Measurements from ENCODE around the gene MRPL55. TPM values are rescaled to one million over a fixed set of nuclear protein-coding genes. Genes with fewer than 3 reads are reported as not detected.
A peak's percentile ranks its signal among the peaks of the same experiment; 100 is the strongest.

The MRPL55 gene
- total and polyA plus RNA-seq, 3 experiments from 2014 or later: 70.0 to 146 (median 71.8) TPM

- H3K36me3 ChIP-seq (ENCODE audit: insufficient read depth, low read length): no peaks in the 10 kb centered on the region
- peak in 1 of 5 donors; percentile 43 for DNase-seq
- Mint-ChIP-seq H3K4me3 (no peak overlapping the region), H3K9me3 (no peaks in the 10 kb centered on the region), H3K4me1 (peaks cover 0 to 28% (median 7%) of the 10 kb centered on the region in 3 donors), H3K36me3 (no peaks in the 10 kb centered on the region), H3K27ac (no peak overlapping the region), H3K27me3 (no peaks in the 10 kb centered on the region)
- H3K4me1 ChIP-seq (ENCODE audit: insufficient read depth, low read length): no peaks in the 10 kb centered on the region
- POLR2A ChIA-PET: interaction anchor here (0.6 kb wide), 1 partner anchor 390 kb away, joined by 3 read pairs; no protein-coding TSS in a partner anchor
- no peaks in the 10 kb centered on the region for H3K27me3 ChIP-seq (ENCODE audit: insufficient read depth, low read length, poor library complexity, severe bottlenecking)
- CTCF ChIA-PET: no interaction called here
- no peak overlapping the region for H3K4me3 ChIP-seq (ENCODE audit: low read length)
- H3K27ac ChIP-seq (ENCODE audit: low read depth, low read length): no peak overlapping the region
- no peaks in the 10 kb centered on the region for H3K9me3 ChIP-seq (ENCODE audit: low read length)
These were observed 34.0 kb downstream of the MRPL55 start for GRCh38 chr1:228074954-228075730.

GRCh38 chr1:228073857-228074545, 35.1 kb downstream of the MRPL55 start:
- CTCF ChIA-PET: no interaction called here
- POLR2A ChIA-PET: no interaction called here

GRCh38 chr1:228073061-228073856, 35.8 kb downstream of the MRPL55 start:
- DNase-seq: peak in 1 of 5 donors; percentile 21
- CTCF ChIA-PET: no interaction called here
- H3K4me3 Mint-ChIP-seq: no peak overlapping the region

More at GRCh38 chr1:228073857-228074545, 35.1 kb downstream of the MRPL55 start:
- Mint-ChIP-seq H3K27ac (peak overlapping the region in 1 of 8 donors; percentile 15), H3K27me3 (no peaks in the 10 kb centered on the region), H3K4me1 (peaks cover 0 to 22% (median 4%) of the 10 kb centered on the region in 3 donors), H3K4me3 (no peak overlapping the region), H3K9me3 (no peaks in the 10 kb centered on the region), H3K36me3 (no peaks in the 10 kb centered on the region)
- no peaks in the 10 kb centered on the region for H3K36me3 ChIP-seq (ENCODE audit: insufficient read depth, low read length)
- H3K4me3 ChIP-seq (ENCODE audit: low read length): no peak overlapping the region
- DNase-seq: peak in 1 of 5 donors; percentile 37
- H3K27me3 ChIP-seq (ENCODE audit: insufficient read depth, low read length, poor library complexity, severe bottlenecking): no peaks in the 10 kb centered on the region
- no peaks in the 10 kb centered on the region for H3K9me3 ChIP-seq (ENCODE audit: low read length)
- no peak overlapping the region for H3K27ac ChIP-seq (ENCODE audit: low read depth, low read length)
- no peaks in the 10 kb centered on the region for H3K4me1 ChIP-seq (ENCODE audit: insufficient read depth, low read length)

GRCh38 chr1:228072658-228073043, 36.4 kb downstream of the MRPL55 start:
- H3K4me3 ChIP-seq (ENCODE audit: low read length): no peak overlapping the region
- POLR2A ChIA-PET: no interaction called here
- Mint-ChIP-seq H3K4me3 (no peak overlapping the region), H3K9me3 (no peaks in the 10 kb centered on the region), H3K27ac (no peak overlapping the region), H3K27me3 (no peaks in the 10 kb centered on the region), H3K4me1 (peaks cover 0 to 14% (median 4%) of the 10 kb centered on the region in 3 donors), H3K36me3 (no peaks in the 10 kb centered on the region)
- no peaks in the 10 kb centered on the region for H3K36me3 ChIP-seq (ENCODE audit: insufficient read depth, low read length)
- peak in 1 of 5 donors; percentile 37 for DNase-seq
- H3K4me1 ChIP-seq (ENCODE audit: insufficient read depth, low read length): no peaks in the 10 kb centered on the region
- H3K27ac ChIP-seq (ENCODE audit: low read depth, low read length): no peak overlapping the region
- H3K9me3 ChIP-seq (ENCODE audit: low read length): no peaks in the 10 kb centered on the region
- CTCF ChIA-PET: no interaction called here
- H3K27me3 ChIP-seq (ENCODE audit: insufficient read depth, low read length, poor library complexity, severe bottlenecking): no peaks in the 10 kb centered on the region

More at GRCh38 chr1:228073061-228073856, 35.8 kb downstream of the MRPL55 start:
- H3K9me3 Mint-ChIP-seq: no peaks in the 10 kb centered on the region
- no peak overlapping the region for H3K4me3 ChIP-seq (ENCODE audit: low read length)
- H3K27me3 ChIP-seq (ENCODE audit: insufficient read depth, low read length, poor library complexity, severe bottlenecking): no peaks in the 10 kb centered on the region
- H3K36me3 Mint-ChIP-seq: no peaks in the 10 kb centered on the region
- H3K27me3 Mint-ChIP-seq: no peaks in the 10 kb centered on the region
- no peaks in the 10 kb centered on the region for H3K4me1 ChIP-seq (ENCODE audit: insufficient read depth, low read length)
- no peaks in the 10 kb centered on the region for H3K36me3 ChIP-seq (ENCODE audit: insufficient read depth, low read length)
- H3K4me1 Mint-ChIP-seq: peaks cover 0 to 18% (median 4%) of the 10 kb centered on the region in 3 donors
- no peaks in the 10 kb centered on the region for H3K9me3 ChIP-seq (ENCODE audit: low read length)
- no peak overlapping the region for H3K27ac ChIP-seq (ENCODE audit: low read depth, low read length)
- POLR2A ChIA-PET: no interaction called here
- no peak overlapping the region for H3K27ac Mint-ChIP-seq

GRCh38 chr1:228071839-228072657, 37.1 kb downstream of the MRPL55 start:
- Histone ChIP-seq H3K27ac (ENCODE audit: low read depth, low read length) (no peak overlapping the region), H3K4me3 (ENCODE audit: low read length) (no peak overlapping the region), H3K27me3 (ENCODE audit: insufficient read depth, low read length, poor library complexity, severe bottlenecking) (peaks cover 5% of the 10 kb centered on the region), H3K36me3 (ENCODE audit: insufficient read depth, low read length) (no peaks in the 10 kb centered on the region), H3K4me1 (ENCODE audit: insufficient read depth, low read length) (no peaks in the 10 kb centered on the region), H3K9me3 (ENCODE audit: low read length) (no peaks in the 10 kb centered on the region)
- H3K36me3 Mint-ChIP-seq: no peaks in the 10 kb centered on the region
- H3K4me1 Mint-ChIP-seq: peaks cover 0 to 11% (median 2%) of the 10 kb centered on the region in 3 donors
- ChIA-PET CTCF (no interaction called here), POLR2A (no interaction called here)
- H3K27ac Mint-ChIP-seq: no peak overlapping the region
- H3K9me3 Mint-ChIP-seq: no peaks in the 10 kb centered on the region
- no peak overlapping the region for H3K4me3 Mint-ChIP-seq
- peaks cover 0 to 2% of the 10 kb centered on the region in 2 donors for H3K27me3 Mint-ChIP-seq
- no peak for DNase-seq

GRCh38 chr1:228070851-228071250, 38.2 kb downstream of the MRPL55 start:
- Histone ChIP-seq H3K36me3 (ENCODE audit: insufficient read depth, low read length) (no peaks in the 10 kb centered on the region), H3K27ac (ENCODE audit: low read depth, low read length) (no peak overlapping the region), H3K4me3 (ENCODE audit: low read length) (no peak overlapping the region), H3K27me3 (ENCODE audit: insufficient read depth, low read length, poor library complexity, severe bottlenecking) (peaks cover 12% of the 10 kb centered on the region), H3K9me3 (ENCODE audit: low read length) (no peaks in the 10 kb centered on the region), H3K4me1 (ENCODE audit: insufficient read depth, low read length) (no peaks in the 10 kb centered on the region)
- H3K27ac Mint-ChIP-seq: no peak overlapping the region
- no peak for DNase-seq
- CTCF ChIA-PET: no interaction called here
- peaks cover 4 to 7% of the 10 kb centered on the region in 2 donors for H3K27me3 Mint-ChIP-seq
- POLR2A ChIA-PET: no interaction called here
- H3K9me3 Mint-ChIP-seq: no peaks in the 10 kb centered on the region
- H3K36me3 Mint-ChIP-seq: no peaks in the 10 kb centered on the region
- peaks cover 0 to 11% (median 2%) of the 10 kb centered on the region in 3 donors for H3K4me1 Mint-ChIP-seq
- H3K4me3 Mint-ChIP-seq: no peak overlapping the region

GRCh38 chr1:228070173-228070572, 38.9 kb downstream of the MRPL55 start:
- no peak overlapping the region for H3K27ac ChIP-seq (ENCODE audit: low read depth, low read length)
- POLR2A ChIA-PET: no interaction called here
- peaks cover 12% of the 10 kb centered on the region for H3K27me3 ChIP-seq (ENCODE audit: insufficient read depth, low read length, poor library complexity, severe bottlenecking)
- H3K36me3 ChIP-seq (ENCODE audit: insufficient read depth, low read length): no peaks in the 10 kb centered on the region
- Mint-ChIP-seq H3K4me3 (no peak overlapping the region), H3K27ac (no peak overlapping the region), H3K4me1 (peaks cover 0 to 11% (median 2%) of the 10 kb centered on the region in 3 donors), H3K36me3 (no peaks in the 10 kb centered on the region), H3K9me3 (no peaks in the 10 kb centered on the region), H3K27me3 (peaks cover 5 to 12% of the 10 kb centered on the region in 2 donors)
- no peaks in the 10 kb centered on the region for H3K9me3 ChIP-seq (ENCODE audit: low read length)
- CTCF ChIA-PET: no interaction called here
- DNase-seq: no peak
- no peaks in the 10 kb centered on the region for H3K4me1 ChIP-seq (ENCODE audit: insufficient read depth, low read length)
- no peak overlapping the region for H3K4me3 ChIP-seq (ENCODE audit: low read length)
